GM23248 (cell line): Measurements from ENCODE around the gene TIGD3. TPM values are rescaled to one million over a fixed set of nuclear protein-coding genes. Genes with fewer than 3 reads are reported as not detected.

ENCODE experiments used
- DNase-seq: peaks from one replicate; pipeline ENCODE4 v3.0.0-alpha.2; 2015
- H2AFZ ChIP-seq: fragments of 200-600 bp; sonication (generic); 2 replicates; pipeline ENCODE4 v1.6.1; 2016; ENCODE audit warnings: antibody characterized with exemption
- H3F3A ChIP-seq: fragments of 200-600 bp; sonication (generic); 2 replicates; pipeline ENCODE4 v1.6.1; 2016; ENCODE audit warnings: mild to moderate bottlenecking, antibody characterized with exemption, mixed run types; ENCODE audit not compliant: insufficient read depth
- H3K27ac ChIP-seq: fragments of 200-600 bp; sonication (generic); 2 replicates; pipeline ENCODE4 v1.5.1; 2016; ENCODE audit warnings: mild to moderate bottlenecking
- H3K27me3 ChIP-seq: fragments of 200-600 bp; sonication (generic); replicated peaks from 2 replicates; pipeline ENCODE4 v1.6.1; 2016; ENCODE audit warnings: mild to moderate bottlenecking; ENCODE audit not compliant: insufficient read depth
- H3K36me3 ChIP-seq: fragments of 200-600 bp; sonication (generic); 2 replicates; pipeline ENCODE4 v1.6.1; 2016; ENCODE audit warnings: low read depth, mild to moderate bottlenecking
- H3K4me1 ChIP-seq: fragments of 200-600 bp; sonication (generic); 2 replicates; pipeline ENCODE4 v1.6.1; 2016; ENCODE audit warnings: mild to moderate bottlenecking; ENCODE audit not compliant: insufficient read depth
- H3K4me2 ChIP-seq: fragments of 200-600 bp; sonication (generic); one replicate; pipeline ENCODE4 v1.6.1; 2016; ENCODE audit warnings: mild to moderate bottlenecking; ENCODE audit not compliant: unreplicated experiment
- H3K4me3 ChIP-seq: fragments of 200-600 bp; sonication (generic); 2 replicates; pipeline ENCODE4 v1.5.1; 2016; ENCODE audit warnings: mild to moderate bottlenecking
- H3K79me2 ChIP-seq: fragments of 200-600 bp; sonication (generic); 2 replicates; pipeline ENCODE4 v1.6.1; 2016; ENCODE audit warnings: mild to moderate bottlenecking; ENCODE audit not compliant: insufficient read depth
- H3K9ac ChIP-seq: fragments of 200-600 bp; sonication (generic); 2 replicates; pipeline ENCODE4 v1.6.1; 2016; ENCODE audit warnings: mild to moderate bottlenecking
- H3K9me2 ChIP-seq: fragments of 200-600 bp; sonication (generic); 2 replicates; pipeline ENCODE4 v1.6.1; 2016; ENCODE audit warnings: mixed run types, mild to moderate bottlenecking, moderate library complexity; ENCODE audit not compliant: insufficient read depth
- H3K9me3 ChIP-seq: fragments of 200-600 bp; sonication (generic); one replicate; pipeline ENCODE4 v1.6.1; 2017; ENCODE audit warnings: low read depth
- H4K20me1 ChIP-seq: fragments of 200-600 bp; sonication (generic); 2 replicates; pipeline ENCODE4 v1.6.0; 2016; ENCODE audit not compliant: insufficient read depth
- EZH2 ChIP-seq: fragments of 200-600 bp; sonication (generic); IDR thresholded peaks from 2 replicates; pipeline ENCODE4 v1.6.1; 2018; ENCODE audit warnings: antibody characterized with exemption, mild to moderate bottlenecking; ENCODE audit not compliant: insufficient read depth, poor library complexity, severe bottlenecking
- EZH2phosphoT487 ChIP-seq: fragments of 200-600 bp; sonication (generic); IDR thresholded peaks from 2 replicates; pipeline ENCODE4 v1.6.1; 2018; ENCODE audit warnings: antibody characterized with exemption, moderate library complexity, mild to moderate bottlenecking, low read depth; ENCODE audit not compliant: insufficient read depth
- WGBS, 2 experiments: methylation state at CpG; one replicate each; pipeline ENCODE4 v1.1.6; 2015 to 2017; ENCODE audit warnings: low lambda C conversion rate in 2 of 2, low coverage in 1 of 2; ENCODE audit errors: missing lambda C conversion rate in 2 of 2; 5-methylcytosine and 5-hydroxymethylcytosine counted together
- in situ Hi-C: fragments of 300-500 bp; cut with MboI; formaldehyde crosslinking; loops from 2 replicates; pipeline ENCODE4 v1.15.0; 2020
- polyA plus RNA-seq: library from polyadenylated mRNA; unstranded; fragments of >200 nt; fragmentation: Nextera tagmentation; extraction: Ambion mirVana; gene quantifications from 2 replicates; pipeline ENCODE4 v1.2.1, GENCODE V29; 2016
- total RNA-seq: library from RNA; depleted of rRNA; stranded (reverse); fragments of >200 nt; shearing (Covaris generic); gene quantifications from 2 replicates; pipeline ENCODE4 v1.2.3, GENCODE V29; 2014

Gene TIGD3
- total and polyA plus RNA-seq, 2 experiments from 2014 or later: not detected

GRCh38 chr11:65311170-65311678 lies 43.3 kb upstream of the TIGD3 start:
- Histone ChIP-seq H3F3A (peaks cover 19% of the 10 kb centered on the region), H3K27me3 (no peaks in the 10 kb centered on the region), H3K4me2 (no peak overlapping the region), H3K9me2 (no peaks in the 10 kb centered on the region), H3K9me3 (no peaks in the 10 kb centered on the region), H3K9ac (no peak overlapping the region), H3K27ac (no peak overlapping the region), H2AFZ (no peak overlapping the region), H3K79me2 (peaks cover 30% of the 10 kb centered on the region), H3K36me3 (no peaks in the 10 kb centered on the region), H3K4me3 (no peak overlapping the region), H4K20me1 (no peaks in the 10 kb centered on the region), H3K4me1 (peaks cover 13% of the 10 kb centered on the region)
- DNase-seq: no peak
- WGBS, 2 experiments: 93 to 94% methylated on average over 5 of the region's 5 CpGs
- in situ Hi-C loops: no loop called here
- TF ChIP-seq EZH2phosphoT487 (no peak), EZH2 (no peak)

- Histone ChIP-seq H3K9me2 (no peaks in the 10 kb centered on the region), H3K27me3 (no peaks in the 10 kb centered on the region), H3K4me3 (peak within 1 kb of the TSS; percentile 88), H3K4me1 (peaks cover 27% of the 10 kb centered on the region), H3K36me3 (no peaks in the 10 kb centered on the region), H3K79me2 (peaks cover 54% of the 10 kb centered on the region), H4K20me1 (no peaks in the 10 kb centered on the region; the same call in 1 of the 2 replicates), H3K4me2 (peak within 1 kb of the TSS; percentile 96), H3F3A (peaks cover 32% of the 10 kb centered on the region), H3K9ac (peak within 1 kb of the TSS; percentile 99), H3K27ac (peak within 1 kb of the TSS; percentile 97), H2AFZ (peak within 1 kb of the TSS; percentile 49), H3K9me3 (no peaks in the 10 kb centered on the region)
- WGBS, 2 experiments: 0% methylated on average over 37 to 51 of the region's 74 CpGs
- peak; percentile 94 for DNase-seq
- TF ChIP-seq EZH2: no peak
- no peak for TF ChIP-seq EZH2phosphoT487
- in situ Hi-C loops: no loop called here
These were observed 39.9 kb upstream of the TIGD3 start, which contains the start of gene CDC42EP2 for GRCh38 chr11:65314501-65315203. Gene CDC42EP2, plus strand, starts transcription at chr11:65314866. Its CDS starts 6,033 bp downstream, at chr11:65320899.

GRCh38 chr11:65315204-65315865 lies 39.2 kb upstream of the TIGD3 start:
- H3K79me2 ChIP-seq: peaks cover 61% of the 10 kb centered on the region
- H3K27me3 ChIP-seq: no peaks in the 10 kb centered on the region
- peak; percentile 79 for DNase-seq
- H4K20me1 ChIP-seq: no peaks in the 10 kb centered on the region; the same call in 1 of the 2 replicates
- peak overlapping the region; percentile 97 for H3K27ac ChIP-seq
- H3K9me3 ChIP-seq: no peaks in the 10 kb centered on the region
- H2AFZ ChIP-seq: peak overlapping the region; percentile 4; the same call in 1 of the 2 replicates
- in situ Hi-C loops: no loop called here
- peaks cover 36% of the 10 kb centered on the region for H3F3A ChIP-seq
- peak overlapping the region; percentile 99 for H3K9ac ChIP-seq
- H3K9me2 ChIP-seq: no peaks in the 10 kb centered on the region
- H3K36me3 ChIP-seq: peaks cover 1% of the 10 kb centered on the region; the same call in 1 of the 2 replicates
- TF ChIP-seq EZH2phosphoT487: 0 out of 2 replicates have a peak, but pooled peaks have one; percentile 50
- TF ChIP-seq EZH2: no peak
- H3K4me1 ChIP-seq: peaks cover 27% of the 10 kb centered on the region
- peak overlapping the region; percentile 88 for H3K4me3 ChIP-seq
- H3K4me2 ChIP-seq: peak overlapping the region; percentile 96
- 2% methylated on average over 50 to 52 of the region's 59 CpGs for WGBS, 2 experiments

- peak overlapping the region; percentile 99 for H3K9ac ChIP-seq
- peaks cover 66% of the 10 kb centered on the region for H3K79me2 ChIP-seq
- no peak overlapping the region for H2AFZ ChIP-seq
- H3K9me2 ChIP-seq: no peaks in the 10 kb centered on the region
- no peaks in the 10 kb centered on the region; the same call in 1 of the 2 replicates for H4K20me1 ChIP-seq
- H3K9me3 ChIP-seq: no peaks in the 10 kb centered on the region
- peak overlapping the region; percentile 88 for H3K4me3 ChIP-seq
- peaks cover 6% of the 10 kb centered on the region; the same call in 1 of the 2 replicates for H3K36me3 ChIP-seq
- peak overlapping the region; percentile 97 for H3K27ac ChIP-seq
- WGBS, 2 experiments: 4 to 8% methylated on average over 8 of the region's 8 CpGs
- no peak for TF ChIP-seq EZH2
- TF ChIP-seq EZH2phosphoT487: 0 out of 2 replicates have a peak, but pooled peaks have one; percentile 15
- H3F3A ChIP-seq: peaks cover 36% of the 10 kb centered on the region
- peak overlapping the region; percentile 96 for H3K4me2 ChIP-seq
- no peak for DNase-seq
- in situ Hi-C loops: no loop called here
- H3K4me1 ChIP-seq: peaks cover 27% of the 10 kb centered on the region
- H3K27me3 ChIP-seq: no peaks in the 10 kb centered on the region
These were observed 38.7 kb upstream of the TIGD3 start for GRCh38 chr11:65315866-65316226.
